Middle frontal gyrus (tissue), 1 donor: ENCODE results near the gene TSPAN3.

Experiments
- DNase-seq: peaks from one replicate; pipeline ENCODE4 v3.0.0-alpha.2; 2015; ENCODE audit warnings: low spot score; ENCODE audit errors: extremely low spot score

Gene TSPAN3

DNA sequence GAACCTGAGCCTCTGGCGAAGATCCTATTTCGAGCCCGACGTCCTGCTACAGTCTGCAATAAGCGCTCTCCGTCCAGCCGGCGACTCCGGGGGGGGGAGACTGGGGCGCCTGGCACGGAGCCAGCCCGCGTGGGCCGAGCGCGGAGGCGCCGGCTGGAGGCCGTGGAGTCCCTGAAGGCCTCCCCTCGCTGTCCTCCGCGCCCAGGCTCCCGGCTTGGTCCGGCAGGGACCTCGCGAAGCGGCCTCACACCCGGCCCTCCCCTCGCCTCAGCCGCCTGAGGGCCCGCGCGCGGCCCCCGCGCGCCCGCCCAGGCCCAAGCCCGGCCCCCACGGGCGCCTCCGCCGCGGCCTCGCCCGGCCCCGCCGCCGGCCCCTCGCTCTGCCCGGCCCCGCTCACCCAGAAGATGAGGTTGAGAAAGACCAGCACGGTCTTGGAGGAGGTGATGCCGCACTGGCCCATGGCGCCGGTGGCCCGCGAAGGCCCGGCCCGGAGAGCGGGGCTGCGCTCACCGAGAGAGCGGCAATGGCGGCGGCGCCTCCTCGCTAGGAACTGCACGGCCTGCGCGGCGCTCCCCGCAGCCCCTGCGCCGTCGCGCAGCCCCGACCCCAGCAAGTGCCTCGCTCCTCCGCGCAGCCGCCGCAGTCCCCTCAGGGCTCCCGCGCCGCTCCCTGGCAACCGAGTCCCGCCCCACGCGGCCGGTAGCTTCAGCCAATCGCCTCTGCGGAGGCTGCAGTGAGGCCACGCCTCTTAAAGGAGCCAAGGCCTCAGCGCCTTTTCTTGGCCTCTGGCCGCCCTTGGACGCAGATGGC lies at the start of gene TSPAN3:
Gene TSPAN3, minus strand, starts transcription at position 615 of the 810 bp plus-strand sequence. Its CDS starts 155 bp downstream, at position 460.
- peak; percentile 93 for DNase-seq

- no peak for DNase-seq
These were observed 49.7 kb upstream of the TSPAN3 start for GRCh38 chr15:77120576-77120975.

- DNase-seq, result no peak
These were observed 48.5 kb upstream of the TSPAN3 start for GRCh38 chr15:77119446-77119845.

DNA sequence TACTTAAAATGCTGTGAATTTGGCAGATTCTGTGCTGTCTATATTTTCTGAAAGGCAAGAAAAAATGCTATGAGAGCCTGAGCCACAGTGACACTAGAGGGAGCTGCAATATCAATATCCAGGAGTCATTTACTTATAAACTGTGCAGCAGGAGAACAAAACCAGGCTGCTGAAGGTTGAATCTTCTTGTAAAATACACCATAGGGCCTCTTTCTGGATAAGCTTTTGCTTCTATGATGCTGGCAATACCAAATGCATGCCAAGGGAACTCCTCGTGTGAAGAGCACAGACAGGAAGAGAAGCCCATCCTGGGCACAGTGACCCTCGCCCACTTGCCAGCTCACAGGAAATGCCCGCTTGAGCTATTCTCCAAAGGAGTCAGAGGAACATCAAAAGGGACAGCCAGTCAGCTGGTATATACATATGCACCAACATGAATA lies 48.0 kb upstream of the TSPAN3 start:
- DNase-seq, result peak; percentile 16

GRCh38 chr15:77115179-77115578 lies 44.3 kb upstream of the TSPAN3 start:
- DNase-seq, result no peak

- no peak for DNase-seq
These were observed 42.1 kb upstream of the TSPAN3 start for GRCh38 chr15:77112838-77113504.

- no peak for DNase-seq
These were observed 40.9 kb upstream of the TSPAN3 start for GRCh38 chr15:77111789-77112188.

- peak; percentile 30 for DNase-seq
These were observed 36.8 kb upstream of the TSPAN3 start for GRCh38 chr15:77107531-77108355.

DNA sequence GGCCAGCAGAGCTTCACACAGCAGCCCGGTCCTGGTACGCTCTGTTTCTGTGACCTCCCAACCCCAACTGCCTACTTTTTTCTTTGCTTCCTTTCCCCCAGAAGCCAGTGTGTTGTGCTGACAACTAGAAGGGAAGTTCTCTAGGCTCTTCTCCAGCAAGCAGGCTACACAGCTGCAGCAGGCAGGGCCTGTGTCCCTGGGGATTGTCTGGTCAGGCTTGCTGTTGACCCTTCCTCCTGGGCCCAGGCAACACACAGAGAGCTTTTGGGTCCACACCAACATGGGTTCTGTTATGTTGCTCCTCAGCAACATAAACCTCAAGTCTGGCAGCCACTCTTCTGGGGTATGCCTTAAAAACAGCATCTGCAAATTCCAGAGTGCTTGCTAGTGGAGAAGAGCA lies 36.2 kb upstream of the TSPAN3 start:
- no peak for DNase-seq

DNA sequence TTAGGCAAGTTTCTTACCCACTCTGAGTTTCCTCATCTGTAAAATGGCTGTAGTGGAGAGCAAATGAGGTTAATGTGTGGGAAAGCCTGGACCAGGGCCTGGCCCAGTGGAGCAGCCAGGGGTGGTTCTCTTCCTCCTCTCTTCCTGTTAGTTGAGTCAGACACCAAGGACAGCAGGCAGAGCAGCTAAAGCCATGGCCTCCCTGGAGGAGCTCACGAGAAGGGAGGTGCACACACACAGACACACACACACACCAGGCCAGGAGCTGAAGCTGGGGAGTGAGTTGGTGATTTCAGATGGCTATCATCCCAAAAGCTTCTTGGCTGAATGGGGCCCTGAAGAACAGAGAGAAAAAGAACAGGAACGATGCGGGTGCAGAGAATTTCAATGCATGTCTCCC lies 33.2 kb upstream of the TSPAN3 start:
- no peak for DNase-seq

- DNase-seq, result no peak
These were observed 29.0 kb upstream of the TSPAN3 start for GRCh38 chr15:77099741-77100463.

DNA sequence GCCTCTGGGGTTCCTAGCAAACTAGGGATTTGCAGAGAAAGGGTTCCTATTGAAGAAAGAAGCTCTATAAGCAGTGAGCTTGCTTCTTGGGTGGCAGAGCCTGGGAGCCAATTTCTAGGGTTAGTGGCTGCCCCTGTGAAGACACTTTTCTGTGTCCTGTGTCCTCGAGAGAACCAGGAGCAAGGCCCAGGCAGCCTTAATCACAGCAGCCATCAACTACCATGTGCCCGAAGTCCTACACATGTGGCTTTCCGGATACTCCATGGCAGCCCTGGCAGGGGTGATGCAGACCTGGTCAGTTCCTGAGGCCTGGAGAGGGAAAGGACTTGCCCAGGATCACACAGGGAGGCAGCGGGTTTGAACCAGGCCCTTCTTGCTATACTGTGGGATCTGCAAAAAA lies 27.7 kb upstream of the TSPAN3 start:
- DNase-seq, result no peak

DNA sequence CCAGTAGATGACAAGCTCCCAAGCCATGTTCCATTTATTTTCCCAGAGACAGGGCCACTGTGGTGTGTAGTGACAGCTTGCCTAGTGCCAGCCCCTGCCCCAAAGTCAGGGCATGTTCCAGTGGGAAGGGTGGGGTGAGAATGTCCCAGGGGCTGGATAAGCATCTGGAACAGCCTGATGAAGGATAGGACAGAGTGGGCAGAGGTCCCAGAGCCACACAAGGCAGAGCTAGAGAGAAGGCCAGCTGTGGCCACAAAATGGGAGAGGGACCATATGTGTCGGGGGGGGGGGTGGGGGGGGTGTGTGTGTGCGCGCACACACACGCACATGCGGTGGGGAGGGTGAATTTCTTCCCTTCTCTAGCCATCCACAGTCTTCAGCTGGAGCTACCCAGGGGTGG lies 27.0 kb upstream of the TSPAN3 start:
- no peak for DNase-seq

GRCh38 chr15:77097248-77097721 lies 26.4 kb upstream of the TSPAN3 start:
- DNase-seq, result no peak

GRCh38 chr15:77096541-77096940 lies 25.6 kb upstream of the TSPAN3 start:
- DNase-seq, result no peak

GRCh38 chr15:77096138-77096537 lies 25.2 kb upstream of the TSPAN3 start:
- no peak for DNase-seq

GRCh38 chr15:77094397-77095030 lies 23.6 kb upstream of the TSPAN3 start:
- DNase-seq, result no peak

- no peak for DNase-seq
These were observed 22.5 kb upstream of the TSPAN3 start for GRCh38 chr15:77093436-77093835.

DNA sequence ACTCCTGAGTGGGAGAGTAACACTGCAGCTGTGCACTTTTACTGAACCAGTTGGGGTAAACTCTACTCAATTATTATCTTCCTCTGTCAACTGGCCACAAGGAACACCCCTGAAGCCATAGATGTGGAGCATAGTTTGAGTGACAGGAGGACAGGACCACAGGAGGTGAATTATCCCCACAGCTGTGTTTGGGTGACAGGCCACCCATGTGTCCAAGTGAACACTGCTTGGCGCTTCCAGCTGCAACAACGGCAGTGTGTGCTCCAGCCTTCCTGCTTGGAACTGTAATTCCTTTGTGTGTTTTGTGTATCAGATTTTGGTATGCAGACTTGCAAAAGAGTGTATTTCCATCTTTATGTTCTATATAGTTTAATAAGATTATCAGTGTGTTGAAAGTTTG lies 20.2 kb upstream of the TSPAN3 start:
- no peak for DNase-seq

DNA sequence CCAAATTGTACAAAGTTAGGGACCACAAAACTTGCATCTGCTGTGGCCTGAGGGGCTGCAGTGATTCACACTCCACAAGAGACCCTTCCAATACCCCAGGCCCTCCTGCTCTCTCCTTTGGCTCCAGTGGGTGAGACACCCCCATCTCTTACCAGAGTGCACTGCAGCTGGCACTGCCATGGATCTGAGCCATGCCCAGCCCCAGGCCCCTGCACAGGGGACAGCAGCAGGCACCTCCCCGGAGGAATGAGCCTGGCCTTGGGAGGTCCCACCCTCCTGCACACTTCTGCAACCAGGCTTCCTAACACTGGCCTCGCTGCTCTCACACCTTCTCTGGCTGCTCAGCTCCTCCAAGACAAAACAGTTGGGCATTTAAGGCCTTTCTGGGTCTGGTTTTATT lies 16.3 kb upstream of the TSPAN3 start:
- DNase-seq, result no peak

DNA sequence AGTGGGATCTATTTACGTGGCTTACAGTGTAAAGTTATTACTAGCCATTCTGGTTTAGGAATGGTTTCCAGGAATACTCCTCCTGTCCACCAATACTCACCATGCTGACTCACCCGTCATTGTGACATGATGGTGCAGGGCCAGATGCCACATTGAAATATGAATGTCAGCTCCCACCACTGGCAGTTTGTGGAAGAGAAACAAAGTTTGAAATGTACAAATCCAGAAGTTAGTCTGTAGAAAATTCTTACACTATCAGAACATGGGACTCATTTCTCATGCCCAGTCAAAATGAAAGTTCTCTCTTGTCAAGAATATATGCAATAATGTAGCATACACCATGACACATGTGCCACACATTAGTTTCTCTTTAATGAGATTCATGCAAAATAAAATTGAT lies 14.4 kb upstream of the TSPAN3 start:
- DNase-seq, result no peak
